22Rv1 (cell line): ENCODE data around the gene CSTA.
A peak's percentile ranks its signal among the peaks of the same experiment; 100 is the strongest.

Experiments used
- CTCF ChIP-seq: fragments of 450-650 bp; IDR thresholded peaks from 2 replicates; pipeline ENCODE4 v1.5.1; 2017; ENCODE audit warnings: mild to moderate bottlenecking
- ZFX ChIP-seq: fragments of 450-650 bp; IDR thresholded peaks from 2 replicates; pipeline ENCODE4 v1.6.1; 2017; ENCODE audit warnings: antibody characterized with exemption, borderline replicate concordance

- TF ChIP-seq CTCF (peak; percentile 62), ZFX (no peak)
Measured at GRCh38 chr3:122299872-122300460, 25.1 kb upstream of the CSTA start.
